ENCODE measurements around the gene TTC1.
A peak's percentile ranks its signal among the peaks of the same experiment; 100 is the strongest.

Gene TTC1

GRCh38 chr5:159975462-159976019 is 33.4 kb upstream of the TTC1 start:
- H3K4me1 Mint-ChIP-seq: peaks cover 20% of the 10 kb centered on the region
- no peak overlapping the region for H3K4me3 Mint-ChIP-seq
- no peaks in the 10 kb centered on the region for H3K9me3 Mint-ChIP-seq
- no peak overlapping the region for H3K27ac Mint-ChIP-seq
- no peaks in the 10 kb centered on the region for H3K36me3 Mint-ChIP-seq (ENCODE audit: low read depth)
- TF ChIP-seq CTCF (IDR thresholded peaks at IDR 0.05): no peak
- H3K27me3 Mint-ChIP-seq (ENCODE audit: low read depth, poor library complexity): peaks cover 80% of the 10 kb centered on the region
- DNase-seq: peak; percentile 43

GRCh38 chr5:159976921-159977320 is 32.0 kb upstream of the TTC1 start:
- DNase-seq: no peak
- Mint-ChIP-seq H3K27ac (no peak overlapping the region), H3K9me3 (no peaks in the 10 kb centered on the region), H3K4me3 (no peak overlapping the region), H3K27me3 (ENCODE audit: low read depth, poor library complexity) (peaks cover 80% of the 10 kb centered on the region), H3K36me3 (ENCODE audit: low read depth) (no peaks in the 10 kb centered on the region), H3K4me1 (peaks cover 20% of the 10 kb centered on the region)
- TF ChIP-seq CTCF (IDR thresholded peaks at IDR 0.05): no peak

GRCh38 chr5:159978358-159978757 is 30.6 kb upstream of the TTC1 start:
- TF ChIP-seq CTCF (IDR thresholded peaks at IDR 0.05): no peak
- Mint-ChIP-seq H3K27me3 (ENCODE audit: low read depth, poor library complexity) (peaks cover 78% of the 10 kb centered on the region), H3K36me3 (ENCODE audit: low read depth) (no peaks in the 10 kb centered on the region), H3K4me3 (no peak overlapping the region), H3K27ac (no peak overlapping the region), H3K9me3 (no peaks in the 10 kb centered on the region), H3K4me1 (peaks cover 12% of the 10 kb centered on the region)
- no peak for DNase-seq

- Mint-ChIP-seq H3K27me3 (ENCODE audit: low read depth, poor library complexity) (peaks cover 88% of the 10 kb centered on the region), H3K36me3 (ENCODE audit: low read depth) (no peaks in the 10 kb centered on the region), H3K27ac (no peak overlapping the region), H3K4me1 (no peaks in the 10 kb centered on the region), H3K9me3 (peaks cover 1% of the 10 kb centered on the region), H3K4me3 (no peak overlapping the region)
- no peak for DNase-seq
- no peak for TF ChIP-seq CTCF (IDR thresholded peaks at IDR 0.05)
Measured at GRCh38 chr5:159982421-159983173, 26.3 kb upstream of the TTC1 start.

GRCh38 chr5:159987031-159987674 is 21.8 kb upstream of the TTC1 start:
- peak overlapping the region; percentile 70 for H3K4me3 Mint-ChIP-seq
- no peaks in the 10 kb centered on the region for H3K4me1 Mint-ChIP-seq
- H3K9me3 Mint-ChIP-seq: peaks cover 18% of the 10 kb centered on the region
- DNase-seq: peak; percentile 83
- peaks cover 65% of the 10 kb centered on the region for H3K27me3 Mint-ChIP-seq (ENCODE audit: low read depth, poor library complexity)
- H3K36me3 Mint-ChIP-seq (ENCODE audit: low read depth): peaks cover 5% of the 10 kb centered on the region
- no peak overlapping the region for H3K27ac Mint-ChIP-seq
- TF ChIP-seq CTCF (IDR thresholded peaks at IDR 0.05): peak; percentile 68

Data from nephron progenitor cell (in vitro differentiated cells).